Mesendoderm (in vitro differentiated cells): Measurements from ENCODE around the gene ZEB2.

Source experiments
- DNase-seq: peaks from one replicate; pipeline ENCODE4 v3.0.0; 2013
- H2AK5ac ChIP-seq: 2 replicates; pipeline ENCODE4 v1.6.1; 2013; ENCODE audit warnings: low read length, inconsistent platforms
- H2BK120ac ChIP-seq: 2 replicates; pipeline ENCODE4 v1.6.1; 2013; ENCODE audit warnings: low read depth, mild to moderate bottlenecking, low read length, moderate library complexity, mixed read lengths
- H2BK15ac ChIP-seq: replicated peaks from 2 replicates; pipeline ENCODE4 v1.6.1; 2013; ENCODE audit warnings: low read depth, mild to moderate bottlenecking, moderate library complexity
- H2BK5ac ChIP-seq: 2 replicates; pipeline ENCODE4 v1.6.1; 2013; ENCODE audit warnings: low read length, inconsistent platforms
- H3K18ac ChIP-seq: 2 replicates; pipeline ENCODE4 v1.6.1; 2013; ENCODE audit warnings: mild to moderate bottlenecking, low read length, mixed read lengths
- H3K23ac ChIP-seq: one replicate; pipeline ENCODE4 v1.6.1; 2013; ENCODE audit warnings: low read length
- H3K27ac ChIP-seq: 2 replicates; pipeline ENCODE4 v1.5.1; 2013; ENCODE audit warnings: low read depth, mild to moderate bottlenecking, inconsistent platforms, low read length, moderate library complexity
- H3K27me3 ChIP-seq: 2 replicates; pipeline ENCODE4 v1.6.1; 2013; ENCODE audit warnings: low read length, control low read depth, mild to moderate bottlenecking, inconsistent platforms; ENCODE audit not compliant: insufficient read depth, poor library complexity
- H3K36me3 ChIP-seq: 2 replicates; pipeline ENCODE4 v1.6.1; 2013; ENCODE audit warnings: low read length, inconsistent platforms; ENCODE audit not compliant: control insufficient read depth, insufficient read depth
- H3K4ac ChIP-seq: one replicate; pipeline ENCODE4 v1.6.1; 2013; ENCODE audit warnings: low read depth, mild to moderate bottlenecking, low read length, moderate library complexity
- H3K4me1 ChIP-seq: 2 replicates; pipeline ENCODE4 v1.6.1; 2013; ENCODE audit warnings: low read depth, low read length, inconsistent platforms; ENCODE audit not compliant: control insufficient read depth
- H3K4me2 ChIP-seq: 2 replicates; pipeline ENCODE4 v1.6.1; 2013; ENCODE audit warnings: low read length
- H3K4me3 ChIP-seq: 2 replicates; pipeline ENCODE4 v1.5.1; 2013; ENCODE audit warnings: mild to moderate bottlenecking, low read length
- H3K56ac ChIP-seq: one replicate; pipeline ENCODE4 v1.6.1; 2013; ENCODE audit warnings: low read length
- H3K79me1 ChIP-seq: 2 replicates; pipeline ENCODE4 v1.6.1; 2013; ENCODE audit warnings: low read length, inconsistent platforms
- H3K79me2 ChIP-seq: 2 replicates; pipeline ENCODE4 v1.6.1; 2013; ENCODE audit warnings: mild to moderate bottlenecking, low read length; ENCODE audit not compliant: control insufficient read depth, insufficient read depth
- H3K9ac ChIP-seq: 2 replicates; pipeline ENCODE4 v1.6.1; 2013; ENCODE audit warnings: low read length, inconsistent platforms
- H4K5ac ChIP-seq: one replicate; pipeline ENCODE4 v1.6.1; 2013; ENCODE audit warnings: low read length
- H4K8ac ChIP-seq: one replicate; pipeline ENCODE4 v1.6.1; 2013; ENCODE audit warnings: low read depth, mild to moderate bottlenecking, control low read depth, low read length, moderate library complexity
- WGBS: extraction: QIAGEN DNeasy Blood & Tissue Kit; methylation state at CpG from one replicate; pipeline ENCODE4 v1.1.7; 2013; ENCODE audit warnings: low lambda C conversion rate, missing lambda C conversion rate; ENCODE audit not compliant: insufficient coverage; ENCODE audit errors: extremely low coverage; 5-methylcytosine and 5-hydroxymethylcytosine counted together

The ZEB2 gene

DNA sequence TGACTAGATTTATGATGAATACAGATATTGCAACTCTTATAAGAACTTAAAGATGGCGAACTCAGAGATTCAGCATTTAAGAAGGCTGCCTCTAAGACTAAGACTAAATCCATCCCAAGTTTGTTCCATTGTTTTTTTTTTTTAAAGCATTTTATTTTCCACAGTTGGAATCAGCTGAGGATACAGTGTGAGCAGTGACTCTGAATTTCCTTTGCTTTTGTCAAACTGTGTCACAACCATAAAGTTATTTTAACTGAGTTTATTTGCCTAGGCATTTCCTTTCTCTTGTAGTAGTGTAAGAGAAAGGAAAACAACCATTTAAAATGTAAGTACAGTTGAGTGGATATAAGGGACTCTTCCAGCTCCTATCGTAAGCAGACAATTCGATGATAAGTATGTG, 63.9 kb downstream of the ZEB2 start:
- Histone ChIP-seq H2BK15ac (peak overlapping the region; percentile 57), H3K23ac (no peak overlapping the region), H3K79me1 (no peaks in the 10 kb centered on the region), H3K27me3 (no peaks in the 10 kb centered on the region), H3K56ac (no peak overlapping the region), H3K79me2 (no peaks in the 10 kb centered on the region), H3K4me3 (no peak overlapping the region), H3K4me1 (peaks cover 22% of the 10 kb centered on the region), H4K8ac (no peak overlapping the region), H2BK120ac (no peak overlapping the region), H2AK5ac (no peak overlapping the region), H3K27ac (no peak overlapping the region), H2BK5ac (no peak overlapping the region), H3K9ac (no peak overlapping the region), H3K18ac (no peak overlapping the region), H3K4me2 (no peak overlapping the region), H3K4ac (no peak overlapping the region), H4K5ac (no peak overlapping the region), H3K36me3 (no peaks in the 10 kb centered on the region)
- no CpG with 5 or more reads among the region's 3 CpGs for WGBS
- no peak for DNase-seq

DNA sequence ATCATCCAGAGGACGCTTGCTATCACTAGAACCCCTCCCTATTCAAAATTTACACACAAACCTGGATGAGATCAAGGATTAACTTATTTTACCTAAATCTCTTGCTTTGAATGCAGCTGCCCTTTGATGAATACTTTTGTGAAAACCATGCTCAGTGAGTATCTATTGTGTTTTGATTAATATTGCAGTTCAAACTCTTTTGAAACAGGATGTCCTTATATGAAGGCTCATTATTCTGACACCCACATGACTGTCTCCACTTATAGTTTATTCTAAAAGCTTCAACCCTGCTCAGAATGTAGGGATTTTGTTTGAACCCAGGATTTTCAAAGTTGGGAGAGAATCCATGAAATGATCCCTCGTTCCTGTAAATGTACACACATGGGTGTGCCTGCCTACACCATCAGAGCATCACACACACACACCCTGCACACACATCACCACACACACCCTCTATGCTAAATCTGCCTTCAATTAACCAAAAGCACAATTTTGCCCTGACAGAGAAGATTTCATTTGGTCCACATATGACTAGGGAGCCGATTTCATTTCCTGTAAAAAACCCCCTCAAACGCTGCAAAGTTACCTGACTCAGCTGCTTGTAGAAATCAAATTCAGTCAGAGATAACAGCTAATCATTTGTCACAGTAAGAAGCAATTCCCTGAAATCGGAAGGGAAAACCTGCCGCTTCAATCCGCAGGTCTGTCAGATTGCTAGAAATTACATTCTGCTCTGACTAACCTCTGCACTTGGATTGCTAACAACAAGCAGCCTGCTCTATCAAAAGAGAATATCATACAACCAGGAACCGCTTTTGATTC, 65.2 kb downstream of the ZEB2 start:
- peak overlapping the region; percentile 89 for H2AK5ac ChIP-seq

DNA sequence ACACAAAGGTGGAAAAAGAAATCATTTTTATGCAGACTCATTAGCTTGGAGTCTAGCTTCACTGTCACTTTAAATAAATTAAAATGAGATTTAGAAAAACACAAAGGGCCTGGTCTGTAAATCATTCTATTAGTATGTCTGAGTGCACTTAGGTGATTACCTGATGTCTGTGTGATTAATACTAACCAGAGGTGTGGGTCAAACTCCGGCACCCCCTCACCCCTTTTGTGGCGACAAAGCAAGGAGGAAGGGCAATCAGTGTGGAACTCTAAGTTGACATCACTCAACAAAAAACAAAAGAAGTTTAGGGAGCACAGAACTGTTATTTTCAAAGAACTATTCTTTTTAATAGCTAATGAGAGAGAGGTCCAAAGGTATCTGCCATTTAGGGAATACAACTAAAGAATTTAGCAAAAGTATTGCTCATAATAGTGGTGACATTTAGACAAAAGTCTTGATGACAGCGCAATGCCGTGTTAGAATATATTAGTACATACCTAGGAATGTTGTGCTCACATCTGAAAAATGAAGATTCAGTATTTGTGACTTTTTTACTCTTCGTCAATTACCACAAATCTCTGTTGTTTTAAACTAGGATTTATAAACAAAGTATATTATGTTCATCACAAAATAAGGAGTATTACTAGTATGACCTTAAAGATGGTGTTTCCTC, 66.3 kb downstream of the ZEB2 start:
- no peak overlapping the region for H3K4me3 ChIP-seq
- H2BK5ac ChIP-seq, result peak overlapping the region; percentile 96
- H2BK15ac ChIP-seq, result no peak overlapping the region
- no peak overlapping the region for H2AK5ac ChIP-seq
- no peak overlapping the region for H3K23ac ChIP-seq
- no peak for DNase-seq
- H3K4ac ChIP-seq, result peak overlapping the region; percentile 81
- no peaks in the 10 kb centered on the region for H3K36me3 ChIP-seq
- peak overlapping the region; percentile 74 for H3K56ac ChIP-seq
- no peak overlapping the region for H4K8ac ChIP-seq
- peak overlapping the region; percentile 98 for H2BK120ac ChIP-seq
- H3K4me2 ChIP-seq, result no peak overlapping the region
- no peaks in the 10 kb centered on the region for H3K79me1 ChIP-seq
- no peaks in the 10 kb centered on the region for H3K79me2 ChIP-seq
- no peak overlapping the region for H4K5ac ChIP-seq
- no peaks in the 10 kb centered on the region for H3K27me3 ChIP-seq
- peaks cover 20% of the 10 kb centered on the region for H3K4me1 ChIP-seq
- peak overlapping the region; percentile 64 for H3K18ac ChIP-seq
- peak overlapping the region; percentile 50 for H3K9ac ChIP-seq
- peak overlapping the region; percentile 57 for H3K27ac ChIP-seq
- WGBS, result no CpG with 5 or more reads among the region's 5 CpGs

More for the DNA sequence above, 65.2 kb downstream of the ZEB2 start:
- no CpG with 5 or more reads among the region's 8 CpGs for WGBS
- H3K4me3 ChIP-seq, result no peak overlapping the region
- H2BK120ac ChIP-seq, result no peak overlapping the region
- H4K8ac ChIP-seq, result no peak overlapping the region
- peak; percentile 74 for DNase-seq
- H3K4me2 ChIP-seq, result no peak overlapping the region
- peak overlapping the region; percentile 63 for H3K9ac ChIP-seq
- no peaks in the 10 kb centered on the region for H3K79me2 ChIP-seq
- peak overlapping the region; percentile 84 for H3K56ac ChIP-seq
- H3K36me3 ChIP-seq, result no peaks in the 10 kb centered on the region
- peak overlapping the region; percentile 64 for H3K18ac ChIP-seq
- peak overlapping the region; percentile 24 for H3K4ac ChIP-seq
- peak overlapping the region; percentile 94 for H2BK5ac ChIP-seq
- peaks cover 20% of the 10 kb centered on the region for H3K4me1 ChIP-seq
- H3K27me3 ChIP-seq, result no peaks in the 10 kb centered on the region
- no peak overlapping the region for H4K5ac ChIP-seq
- H3K27ac ChIP-seq, result peak overlapping the region; percentile 60
- no peak overlapping the region for H2BK15ac ChIP-seq
- H3K79me1 ChIP-seq, result no peaks in the 10 kb centered on the region
- no peak overlapping the region for H3K23ac ChIP-seq

DNA sequence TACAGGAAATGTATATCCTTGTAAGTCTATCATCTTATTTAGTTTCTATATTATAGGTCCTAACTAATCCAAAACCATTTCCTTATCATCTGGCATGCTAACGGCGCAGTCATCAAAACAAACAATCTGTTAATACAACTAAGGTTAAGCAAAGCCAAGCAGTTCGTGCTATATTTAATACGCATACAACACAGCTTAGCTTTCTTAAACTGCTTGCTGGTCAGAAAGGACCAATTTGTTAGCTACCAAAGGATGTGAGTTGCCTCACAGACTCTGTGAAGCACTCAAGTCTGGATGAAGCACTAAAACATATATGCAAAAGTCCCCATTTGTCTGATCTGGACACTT, 67.0 kb downstream of the ZEB2 start:
- peak overlapping the region; percentile 74 for H2BK15ac ChIP-seq
- H3K4ac ChIP-seq, result peak overlapping the region; percentile 81
- H3K79me1 ChIP-seq, result no peaks in the 10 kb centered on the region
- no peak overlapping the region for H3K4me2 ChIP-seq
- H2AK5ac ChIP-seq, result peak overlapping the region; percentile 90
- DNase-seq, result peak; percentile 45
- H3K79me2 ChIP-seq, result no peaks in the 10 kb centered on the region
- no peaks in the 10 kb centered on the region for H3K27me3 ChIP-seq
- peak overlapping the region; percentile 50 for H3K9ac ChIP-seq
- peak overlapping the region; percentile 79 for H3K56ac ChIP-seq
- peaks cover 20% of the 10 kb centered on the region for H3K4me1 ChIP-seq
- peak overlapping the region; percentile 98 for H3K18ac ChIP-seq
- peak overlapping the region; percentile 98 for H2BK120ac ChIP-seq
- peak overlapping the region; percentile 96 for H2BK5ac ChIP-seq
- H4K5ac ChIP-seq, result peak overlapping the region; percentile 2
- peak overlapping the region; percentile 84 for H3K27ac ChIP-seq
- no peaks in the 10 kb centered on the region for H3K36me3 ChIP-seq
- H4K8ac ChIP-seq, result no peak overlapping the region
- no peak overlapping the region for H3K23ac ChIP-seq
- WGBS, result no CpG with 5 or more reads among the region's 4 CpGs
- no peak overlapping the region for H3K4me3 ChIP-seq

DNA sequence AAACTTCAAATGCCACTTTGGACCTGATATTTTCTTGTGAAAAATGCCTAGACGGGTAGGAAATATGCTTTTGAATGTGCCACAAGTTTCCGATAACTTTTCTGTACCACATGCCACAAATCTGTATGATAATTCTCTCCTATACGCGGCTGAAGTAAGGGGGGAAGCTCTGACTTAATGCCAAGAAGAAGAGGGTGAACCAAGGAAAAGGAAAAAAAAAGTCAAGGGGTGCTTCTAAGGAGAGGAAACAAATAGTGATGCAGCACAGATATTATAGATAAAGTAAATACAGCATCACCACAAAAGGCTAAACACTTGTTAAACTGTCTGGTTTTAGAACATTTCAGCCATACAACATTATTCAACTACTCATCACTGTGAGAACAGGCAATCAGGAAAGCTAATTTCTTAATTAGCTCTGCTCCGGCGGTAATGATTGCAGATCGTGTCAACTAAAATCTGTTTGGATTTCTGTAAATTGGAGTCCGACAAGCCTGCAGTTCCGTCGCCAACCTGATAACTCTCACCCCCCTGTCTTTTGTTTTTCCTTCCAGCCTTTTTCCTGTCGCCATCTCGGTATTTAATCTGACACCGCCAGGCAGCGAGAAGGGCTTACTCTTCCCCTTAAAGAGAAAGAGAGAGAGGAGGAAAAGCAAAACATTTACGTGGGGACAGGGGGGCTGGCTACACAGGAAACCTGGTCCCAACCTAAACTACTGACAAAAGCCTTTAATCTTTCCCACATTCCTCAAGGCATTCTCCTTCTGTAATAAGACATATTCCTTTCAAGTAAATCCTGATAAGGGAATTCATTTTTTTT, 67.5 kb downstream of the ZEB2 start:
- Histone ChIP-seq H3K79me1 (no peaks in the 10 kb centered on the region), H3K27ac (peak overlapping the region; percentile 85), H3K4ac (peak overlapping the region; percentile 94), H2BK15ac (no peak overlapping the region), H3K27me3 (no peaks in the 10 kb centered on the region), H4K8ac (no peak overlapping the region), H2BK120ac (peak overlapping the region; percentile 98), H2BK5ac (peak overlapping the region; percentile 94), H3K4me2 (no peak overlapping the region), H3K23ac (no peak overlapping the region), H3K56ac (peak overlapping the region; percentile 73), H3K79me2 (no peaks in the 10 kb centered on the region), H3K36me3 (no peaks in the 10 kb centered on the region), H3K4me1 (peaks cover 20% of the 10 kb centered on the region), H3K4me3 (no peak overlapping the region), H3K9ac (peak overlapping the region; percentile 33), H2AK5ac (no peak overlapping the region), H4K5ac (peak overlapping the region; percentile 17), H3K18ac (peak overlapping the region; percentile 92)
- no CpG with 5 or more reads among the region's 15 CpGs for WGBS
- DNase-seq, result peak; percentile 95
